NCI-H524 (cell line): ENCODE results near the gene ATP2C2.
"Not testable (repeated sequence)": the region's sequence is repeated elsewhere in the genome, so short reads cannot be mapped to it uniquely, and the experiment has no call there.

Experiments
- DNase-seq, 2 experiments: peaks; one replicate each; lab custom pipeline; 2025; lab: John Stamatoyannopoulos, UW

The ATP2C2 gene

GRCh38 chr16:84368308-84368996 lies at the start of gene ATP2C2:
TSS of gene ATP2C2 (plus strand) at chr16:84368538. CDS start at chr16:84368616, 78 bp downstream.
- peak in 1 of 2 experiments; percentile 21 for DNase-seq

- no peak for DNase-seq
Measured at GRCh38 chr16:84319146-84319760, 49.1 kb upstream of the ATP2C2 start.

- no peak for DNase-seq
Measured at GRCh38 chr16:84320511-84320910, 47.8 kb upstream of the ATP2C2 start.

- DNase-seq, result no peak
Measured at GRCh38 chr16:84321932-84322331, 46.4 kb upstream of the ATP2C2 start.

GRCh38 chr16:84322749-84323148 lies 45.6 kb upstream of the ATP2C2 start:
- DNase-seq, result no peak

GRCh38 chr16:84323606-84324005 lies 44.7 kb upstream of the ATP2C2 start:
- no peak for DNase-seq

GRCh38 chr16:84324434-84325262 lies 43.7 kb upstream of the ATP2C2 start:
- no peak for DNase-seq

- DNase-seq, result no peak
Measured at GRCh38 chr16:84326545-84326944, 41.8 kb upstream of the ATP2C2 start.

GRCh38 chr16:84327926-84328505 lies 40.3 kb upstream of the ATP2C2 start:
- DNase-seq, result no peak

- DNase-seq, result no peak
Measured at GRCh38 chr16:84329016-84329415, 39.3 kb upstream of the ATP2C2 start.

GRCh38 chr16:84329843-84330684 lies 38.3 kb upstream of the ATP2C2 start:
- DNase-seq, result no peak

GRCh38 chr16:84330685-84331050 lies 37.7 kb upstream of the ATP2C2 start:
- DNase-seq, result no peak

GRCh38 chr16:84331998-84332780 lies 36.1 kb upstream of the ATP2C2 start:
- no peak for DNase-seq

GRCh38 chr16:84332975-84333684 lies 35.2 kb upstream of the ATP2C2 start:
- DNase-seq, result peak in 1 of 2 experiments; percentile 40

- DNase-seq, result no peak
Measured at GRCh38 chr16:84334058-84334457, 34.3 kb upstream of the ATP2C2 start.

- no peak for DNase-seq
Measured at GRCh38 chr16:84334482-84334881, 33.9 kb upstream of the ATP2C2 start.

GRCh38 chr16:84337236-84337635 lies 31.1 kb upstream of the ATP2C2 start:
- DNase-seq, result not testable (repeated sequence)

GRCh38 chr16:84339311-84339710 lies 29.0 kb upstream of the ATP2C2 start:
- DNase-seq, result peak; percentile 98 to 99

GRCh38 chr16:84339766-84340165 lies 28.6 kb upstream of the ATP2C2 start:
- no peak for DNase-seq
